Measurements from ENCODE around the gene PLCB1. TPM values are rescaled to one million over a fixed set of nuclear protein-coding genes. Genes with fewer than 3 reads are reported as not detected.

The PLCB1 gene
- total and polyA plus RNA-seq, 2 donors (not counting 3 experiments of a cell fraction or from before 2014, with no cell fraction given): 10.2 to 53.4 TPM

GRCh38 chr20:8339349-8339748 lies 207.3 kb downstream of the PLCB1 start:
- H3K27me3 ChIP-seq (ENCODE audit: control insufficient read depth in 2 of 2, insufficient read depth in 2 of 2, low read length in 2 of 2): no peaks in the 10 kb centered on the region
- H3K27ac ChIP-seq (ENCODE audit: insufficient read depth, low read depth, low read length): no peak overlapping the region
- no peak overlapping the region for H3K4me3 ChIP-seq (replicated peaks in 1 of 3; ENCODE audit: insufficient read depth in 1 of 3, low read depth in 1 of 3, low read length in 3 of 3)
- no peaks in the 10 kb centered on the region for H4K20me1 ChIP-seq (replicated peaks; ENCODE audit: control insufficient read depth, extremely low read depth, insufficient read depth, low read length)
- no peaks in the 10 kb centered on the region for H3K79me2 ChIP-seq (ENCODE audit: control insufficient read depth, insufficient read depth, low read length)
- no peaks in the 10 kb centered on the region for H3K36me3 ChIP-seq (ENCODE audit: control insufficient read depth in 2 of 2, extremely low read depth in 1 of 2, insufficient read depth in 2 of 2, low read length in 2 of 2)
- intact Hi-C loops (cut with micrococcal nuclease): no loop called here
- ChIA-PET POLR2A (no interaction called here), CTCF (interaction anchor here (0.9 to 1.0 kb wide), 2 partner anchors 8 to 293 kb away, joined by 3 read pairs; no protein-coding TSS in a partner anchor)
- dilution Hi-C loops (cut with MboI; ENCODE audit: extremely low pct_ligation_motif_present, low sequenced_read_pairs): no loop called here
- no peak overlapping the region for H2AFZ ChIP-seq (ENCODE audit: low read depth, low read length)
- H3K4me2 ChIP-seq (ENCODE audit: insufficient read depth, low read length): no peak overlapping the region
- DNase-seq (ENCODE audit: low read depth, low spot score) (no peak), FAIRE-seq (no peak)
- no peak overlapping the region for H3K9ac ChIP-seq (replicated peaks; ENCODE audit: extremely low read depth, insufficient read depth, low read length)
- no peaks in the 10 kb centered on the region for H3K4me1 ChIP-seq (ENCODE audit: control insufficient read depth, extremely low read depth, insufficient read depth, low read length)
- no peak for TF ChIP-seq POLR2A (IDR thresholded peaks at IDR 0.05; ENCODE audit: low read depth, low read length)
- TF ChIP-seq POLR2AphosphoS5 (IDR thresholded peaks at IDR 0.05; ENCODE audit: insufficient read depth, low read depth, low read length): no peak
- TF ChIP-seq MYC (IDR thresholded peaks at IDR 0.05; ENCODE audit: low read depth, low read length): no peak
- TF ChIP-seq EZH2 (IDR thresholded peaks at IDR 0.05; ENCODE audit: borderline replicate concordance, low read depth, low read length, severe bottlenecking): no peak
- TF ChIP-seq FOS (IDR thresholded peaks at IDR 0.05; ENCODE audit: borderline replicate concordance, insufficient read depth, low read length): no peak
- no peak for TF ChIP-seq CTCF (IDR thresholded peaks at IDR 0.05; ENCODE audit: extremely low read depth in 1 of 2, insufficient read depth in 1 of 2, low read depth in 1 of 2, low read length in 2 of 2)
- TF ChIP-seq JUN (IDR thresholded peaks at IDR 0.05; ENCODE audit: borderline replicate concordance, insufficient read depth, insufficient read length, low read depth): no peak
- no peak for TF ChIP-seq MAX (IDR thresholded peaks at IDR 0.05; ENCODE audit: insufficient read depth, insufficient read length)
- TF ChIP-seq GATA2 (IDR thresholded peaks at IDR 0.05; ENCODE audit: insufficient read depth, insufficient read length, low read depth, low read length): no peak
- no TSS peak for BruUV-seq (replicated peaks)
- no peaks in the 10 kb centered on the region for H3K9me3 ChIP-seq (replicated peaks; ENCODE audit: control insufficient read depth, insufficient read depth, low read length)
- H3K9me1 ChIP-seq (replicated peaks; ENCODE audit: control insufficient read depth, extremely low read depth, insufficient read depth, low read length): no peaks in the 10 kb centered on the region
